Endometrium (tissue), 2 donors: ENCODE measurements around the gene CAPN5.

Experiments
- FAIRE-seq: peaks from 2 replicates; lab custom pipeline; 2012; peaks lifted over from hg19 to GRCh38; lab: Jason Lieb, UNC
- donor health status: control.
- donor health status: control.

The CAPN5 gene

DNA sequence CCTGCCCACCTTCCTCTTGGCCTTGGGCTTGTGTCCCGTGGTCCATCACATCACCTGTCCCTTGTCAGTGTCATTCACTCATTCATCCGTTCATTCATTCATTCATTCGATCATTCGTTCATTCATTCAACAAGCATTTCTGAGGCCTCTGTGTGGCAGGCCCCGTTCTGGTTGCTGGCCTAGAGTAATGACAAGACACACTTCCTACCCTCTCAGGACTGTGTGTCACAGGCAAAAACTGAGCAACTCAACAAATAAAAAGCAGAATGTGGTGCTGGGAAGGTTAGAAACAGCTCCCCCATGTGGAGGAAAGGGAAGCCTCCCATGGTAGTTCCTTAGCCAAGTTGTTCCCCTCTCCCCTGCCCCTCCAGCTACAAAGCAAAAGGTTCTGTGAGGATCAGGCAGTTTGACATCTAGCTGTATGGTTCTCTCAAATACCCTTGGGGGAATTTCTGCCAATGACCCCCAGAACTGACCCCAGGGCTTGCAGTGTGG, 34.3 kb downstream of the CAPN5 start:
- no peak for FAIRE-seq

DNA sequence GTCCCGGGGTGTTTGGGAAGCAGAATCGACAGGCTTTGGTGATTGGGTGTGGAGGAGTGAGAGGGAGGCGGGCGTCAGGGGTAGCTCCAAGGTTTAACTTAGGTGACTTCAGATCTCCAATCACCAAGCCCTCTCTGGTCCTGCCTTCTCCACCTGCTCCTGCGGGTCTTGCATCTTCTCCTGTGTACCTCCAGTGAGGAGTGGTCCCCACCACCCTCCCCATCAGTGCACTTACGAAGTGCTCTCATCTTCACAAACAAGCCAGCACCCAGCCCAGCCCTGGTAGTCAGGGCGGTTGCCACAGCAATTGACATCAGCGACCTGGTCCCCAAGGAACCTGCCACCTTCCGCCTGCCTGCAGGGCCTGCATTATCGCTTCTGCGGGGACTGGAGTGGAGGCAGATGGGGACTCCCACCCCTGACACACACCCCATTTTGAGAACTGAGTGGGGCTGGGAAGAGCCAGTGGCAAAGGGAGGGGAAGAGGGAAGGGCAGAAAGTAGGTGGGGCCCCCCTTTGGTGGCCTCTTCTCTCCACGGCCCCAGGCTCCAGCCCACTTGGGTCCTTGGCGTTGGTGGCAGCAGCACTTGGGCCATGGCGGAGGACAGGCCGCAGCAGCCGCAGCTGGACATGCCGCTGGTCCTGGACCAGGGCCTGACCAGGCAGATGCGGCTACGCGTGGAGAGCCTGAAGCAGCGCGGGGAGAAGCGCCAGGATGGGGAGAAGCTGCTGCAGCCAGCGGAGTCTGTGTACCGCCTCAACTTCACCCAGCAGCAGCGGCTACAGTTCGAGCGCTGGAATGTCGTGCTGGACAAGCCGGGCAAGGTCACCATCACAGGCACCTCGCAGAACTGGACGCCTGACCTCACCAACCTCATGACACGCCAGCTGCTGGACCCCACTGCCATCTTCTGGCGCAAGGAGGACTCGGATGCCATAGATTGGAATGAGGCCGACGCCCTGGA, 35.8 kb downstream of the CAPN5 start, which contains the start of gene OMP:
Gene OMP (plus strand): TSS at position 595 of the 965 bp plus-strand sequence. CDS start 0 bp downstream, at position 595.
- no peak for FAIRE-seq

DNA sequence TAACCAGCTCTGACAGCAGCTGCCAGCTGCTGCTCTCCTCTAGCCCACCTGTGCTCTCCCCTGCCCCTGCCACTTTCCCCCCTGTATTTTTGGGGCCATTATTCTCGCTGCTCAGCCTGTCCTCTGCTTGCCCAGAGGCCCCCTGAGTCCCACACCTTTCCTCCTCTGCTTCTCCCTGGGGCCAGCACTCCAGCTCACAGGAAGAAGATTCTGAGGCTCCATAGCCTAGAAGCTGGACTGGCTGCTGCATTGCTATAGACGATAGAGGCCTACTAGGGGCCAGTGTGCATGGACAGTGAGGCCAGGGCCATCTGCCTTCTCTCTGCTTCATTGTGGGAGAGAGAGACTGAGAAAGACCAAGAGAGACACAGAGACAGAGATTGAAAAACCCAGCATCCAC, 36.5 kb downstream of the CAPN5 start:
- no peak for FAIRE-seq

DNA sequence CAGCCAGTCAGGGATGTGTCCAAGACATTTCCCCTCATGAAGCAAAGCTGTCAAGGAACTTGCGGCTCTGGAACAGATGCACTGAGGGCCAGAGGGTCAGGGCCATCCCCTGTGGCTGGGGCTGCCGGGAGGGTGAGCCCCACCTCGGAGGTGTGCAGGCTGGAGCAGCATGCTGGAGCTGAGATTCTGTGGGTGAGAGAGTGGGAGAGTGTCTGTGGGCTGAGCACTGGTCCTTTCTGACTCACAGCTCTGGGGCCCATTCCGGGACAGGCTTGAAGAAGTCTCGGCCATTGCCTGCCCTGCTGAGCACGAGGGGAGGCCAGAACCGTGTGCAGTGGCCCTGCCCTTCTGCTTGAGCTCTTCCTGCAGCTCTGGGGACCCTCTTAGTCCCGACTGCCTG, 38.0 kb downstream of the CAPN5 start:
- no peak for FAIRE-seq

DNA sequence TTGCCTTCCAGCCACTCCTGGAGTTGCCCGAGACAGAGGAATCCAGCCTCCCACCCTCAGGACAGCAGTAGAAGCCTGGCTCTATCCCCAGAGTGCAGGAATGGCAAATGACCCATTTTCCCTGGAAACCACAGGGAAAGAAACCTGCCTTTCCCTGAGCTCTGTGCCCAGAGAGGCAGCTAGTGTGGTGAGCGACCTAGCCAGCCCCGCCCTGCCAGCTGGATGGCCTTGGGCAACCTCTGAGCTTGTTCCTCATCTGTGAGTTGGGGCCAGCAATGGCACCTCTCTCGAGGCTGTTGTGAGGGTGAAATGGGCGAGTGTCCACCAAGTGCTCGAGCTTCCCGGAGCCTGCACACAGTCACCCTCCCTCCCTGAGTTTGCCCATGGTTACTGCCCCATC, 39.5 kb downstream of the CAPN5 start:
- FAIRE-seq, result no peak

DNA sequence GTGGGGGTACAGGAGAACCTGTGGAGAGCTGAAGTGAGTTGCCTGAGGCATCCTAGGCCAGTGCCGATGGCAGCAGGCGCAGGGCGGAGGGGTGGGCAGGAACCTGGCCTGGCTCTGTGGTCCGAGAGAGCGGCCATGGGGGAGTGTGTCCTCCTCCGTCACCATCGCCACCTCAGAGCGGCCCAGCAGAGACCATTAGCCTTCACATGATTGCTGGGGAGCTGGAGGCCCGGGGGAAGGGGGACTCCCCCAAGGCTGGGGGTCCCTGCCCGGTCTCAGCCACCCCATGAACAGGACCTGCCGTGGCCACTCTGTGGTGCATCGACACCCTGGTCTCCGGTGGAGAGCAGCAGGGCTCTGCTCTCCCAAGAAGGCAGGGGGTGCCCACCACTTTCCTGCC, 40.0 kb downstream of the CAPN5 start:
- no peak for FAIRE-seq

DNA sequence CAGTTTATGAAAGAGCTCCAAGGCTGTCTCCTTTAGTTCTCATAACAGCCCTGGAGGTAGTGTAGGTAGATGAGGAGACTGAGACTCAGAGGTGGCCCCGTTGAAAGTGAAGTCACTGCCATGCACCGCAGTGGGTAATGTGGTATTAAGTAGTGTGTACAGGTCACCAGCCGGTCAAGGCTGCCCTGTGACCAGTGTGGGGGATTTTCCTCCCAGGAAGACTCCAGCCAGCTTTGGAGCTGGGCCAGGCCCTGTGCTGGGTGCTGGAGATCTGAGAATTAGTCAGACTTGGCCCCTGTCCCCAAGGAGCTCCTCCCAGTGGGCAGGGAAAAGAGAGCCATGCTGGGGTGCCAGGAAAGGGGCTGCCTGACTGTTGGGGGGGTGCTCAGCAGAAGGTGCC, 41.2 kb downstream of the CAPN5 start:
- no peak for FAIRE-seq

DNA sequence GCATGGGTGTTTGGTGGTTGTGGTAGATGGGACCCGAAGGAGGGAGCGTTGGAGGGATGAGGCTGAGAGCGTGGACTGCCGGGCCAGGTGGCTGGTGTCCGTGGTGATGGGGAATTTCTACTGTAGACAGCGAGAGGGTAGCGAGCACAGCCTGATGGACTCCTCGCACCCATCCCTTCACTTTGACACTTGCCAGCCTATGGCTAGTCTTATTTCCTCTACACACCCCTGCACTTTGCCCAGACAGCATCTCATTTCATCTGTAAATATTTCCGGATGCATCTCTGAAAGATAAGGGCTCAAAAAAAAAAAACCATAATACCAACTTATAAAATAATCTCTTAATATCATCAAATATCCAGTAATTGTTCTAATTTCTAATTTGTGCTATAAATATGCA, 41.7 kb downstream of the CAPN5 start:
- FAIRE-seq, result no peak

DNA sequence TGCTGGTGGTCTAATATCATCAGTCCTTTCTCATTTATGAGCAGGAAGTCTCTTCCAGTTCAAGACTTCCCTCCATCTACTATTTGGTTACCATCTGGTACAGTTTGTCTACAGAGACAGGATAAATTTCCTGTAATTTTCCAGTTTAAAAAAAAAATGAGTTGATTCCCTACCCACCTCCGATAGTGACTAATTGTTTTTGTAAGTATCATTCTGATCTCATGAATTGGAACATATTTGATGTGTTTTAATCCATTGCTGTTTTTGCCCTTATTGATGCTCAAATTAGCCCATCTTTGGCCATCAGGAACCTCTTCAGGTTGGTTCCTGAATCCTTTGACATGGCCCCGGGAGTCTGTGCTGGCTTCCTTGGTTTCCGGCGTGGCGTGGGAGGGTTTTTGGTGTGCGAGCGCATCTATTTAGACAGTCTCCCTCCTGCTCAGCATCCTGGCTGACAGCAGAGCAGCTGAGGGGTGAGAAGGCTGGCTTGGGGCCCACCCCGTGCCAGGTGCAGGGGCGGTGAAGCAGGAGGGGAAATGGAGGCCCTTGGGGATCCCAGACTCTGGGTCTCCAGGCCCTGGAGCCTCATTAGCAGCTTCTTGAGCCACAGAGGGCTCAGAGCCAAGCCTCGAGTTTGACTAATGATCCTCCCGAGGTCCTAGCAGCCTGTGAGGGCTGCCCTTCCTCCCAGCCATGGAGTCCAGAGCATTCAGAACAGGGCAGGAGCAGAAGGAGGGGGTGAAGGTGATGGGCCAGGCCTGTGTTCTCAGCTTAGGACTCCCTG, 42.7 kb downstream of the CAPN5 start:
- FAIRE-seq, result no peak

DNA sequence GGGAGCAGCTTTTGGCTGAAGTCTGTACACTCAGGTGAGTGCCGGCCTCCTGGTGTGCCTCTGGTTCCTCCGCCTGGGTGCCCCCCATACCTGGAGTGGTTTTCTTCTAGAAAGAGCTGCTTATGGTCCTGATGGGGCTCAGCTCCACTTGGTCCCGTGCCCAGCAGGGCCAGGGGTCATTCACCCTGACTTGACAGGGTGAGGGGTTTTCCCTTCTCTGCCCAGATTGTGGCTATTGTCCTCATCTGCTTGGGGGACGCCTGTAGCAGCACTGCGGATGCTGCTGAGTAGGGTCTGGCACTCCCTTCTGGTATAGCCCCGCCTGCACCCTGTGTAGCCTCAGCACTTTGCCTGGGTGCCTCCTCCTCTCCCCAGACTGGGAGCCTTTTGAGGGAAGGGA, 44.1 kb downstream of the CAPN5 start:
- no peak for FAIRE-seq

DNA sequence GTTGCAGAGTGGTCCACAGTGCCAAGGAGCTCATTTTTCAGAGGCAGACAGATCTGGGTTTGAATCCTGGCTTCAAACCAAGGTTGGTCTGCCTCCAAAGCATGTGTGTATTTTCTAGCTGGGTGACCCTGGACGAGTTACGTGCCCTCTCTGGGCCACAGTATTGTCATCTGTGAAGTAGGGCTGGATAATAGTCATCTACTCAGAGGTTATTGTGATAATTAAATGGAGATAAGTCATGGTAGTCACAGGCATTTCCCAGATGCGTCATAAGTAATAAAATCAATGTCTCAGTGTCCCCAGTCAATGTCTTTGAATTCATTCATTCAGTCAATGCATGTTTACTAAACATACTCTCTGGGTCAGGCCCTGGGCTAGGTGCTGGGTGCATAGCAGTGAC, 44.5 kb downstream of the CAPN5 start:
- no peak for FAIRE-seq

DNA sequence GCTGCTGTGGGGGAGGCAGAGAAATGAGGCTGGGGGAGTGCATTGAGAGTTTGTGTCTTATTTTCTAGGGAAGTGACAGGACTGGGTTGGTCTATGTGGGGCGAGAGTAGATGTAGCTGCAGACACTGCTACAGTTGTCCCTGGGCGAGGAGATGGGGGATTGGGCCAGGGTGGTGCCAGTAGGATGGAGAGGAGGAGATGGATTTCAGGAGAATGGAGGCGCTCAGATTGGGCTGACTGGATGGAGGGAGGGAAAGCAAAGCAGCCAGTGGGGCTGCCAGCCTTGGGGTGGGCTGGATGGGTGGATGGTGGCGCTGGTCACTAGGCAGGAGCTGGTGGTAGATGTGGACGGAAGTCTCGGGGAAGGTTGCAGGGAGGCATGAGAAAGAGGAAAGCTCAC, 45.2 kb downstream of the CAPN5 start:
- FAIRE-seq, result no peak

DNA sequence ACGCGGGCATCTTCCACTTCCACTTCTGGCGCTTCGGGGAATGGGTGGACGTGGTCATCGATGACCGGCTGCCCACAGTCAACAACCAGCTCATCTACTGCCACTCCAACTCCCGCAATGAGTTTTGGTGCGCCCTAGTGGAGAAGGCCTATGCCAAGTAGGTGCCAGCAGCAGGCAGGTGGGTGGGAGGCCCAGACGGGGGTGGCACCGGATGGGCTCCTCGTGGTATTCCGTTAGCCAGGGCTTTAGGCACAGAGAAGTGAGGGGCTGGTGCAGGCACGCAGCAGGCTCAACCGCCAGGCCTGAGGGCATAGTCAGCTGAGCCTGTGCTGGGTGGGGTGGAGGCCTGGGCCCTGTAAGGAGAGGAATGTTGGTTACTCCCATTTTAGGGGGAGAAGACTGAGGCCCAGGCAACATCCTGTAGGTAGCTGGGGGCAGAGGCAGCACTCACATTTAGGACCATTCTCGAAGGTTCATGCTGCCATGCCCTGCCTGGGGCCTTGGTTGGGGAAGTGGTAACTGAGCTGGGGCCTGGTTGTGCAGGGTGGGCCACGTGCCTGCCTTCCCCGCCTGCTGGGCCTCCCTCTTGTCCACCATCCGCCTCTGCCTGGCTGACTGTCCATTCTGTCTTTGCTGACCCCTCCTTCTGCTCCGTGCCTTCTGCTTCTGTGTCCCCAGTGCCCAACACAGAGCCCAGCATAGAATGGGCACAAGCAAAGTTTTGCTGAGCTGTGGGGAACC, 46.0 kb downstream of the CAPN5 start:
- no peak for FAIRE-seq

DNA sequence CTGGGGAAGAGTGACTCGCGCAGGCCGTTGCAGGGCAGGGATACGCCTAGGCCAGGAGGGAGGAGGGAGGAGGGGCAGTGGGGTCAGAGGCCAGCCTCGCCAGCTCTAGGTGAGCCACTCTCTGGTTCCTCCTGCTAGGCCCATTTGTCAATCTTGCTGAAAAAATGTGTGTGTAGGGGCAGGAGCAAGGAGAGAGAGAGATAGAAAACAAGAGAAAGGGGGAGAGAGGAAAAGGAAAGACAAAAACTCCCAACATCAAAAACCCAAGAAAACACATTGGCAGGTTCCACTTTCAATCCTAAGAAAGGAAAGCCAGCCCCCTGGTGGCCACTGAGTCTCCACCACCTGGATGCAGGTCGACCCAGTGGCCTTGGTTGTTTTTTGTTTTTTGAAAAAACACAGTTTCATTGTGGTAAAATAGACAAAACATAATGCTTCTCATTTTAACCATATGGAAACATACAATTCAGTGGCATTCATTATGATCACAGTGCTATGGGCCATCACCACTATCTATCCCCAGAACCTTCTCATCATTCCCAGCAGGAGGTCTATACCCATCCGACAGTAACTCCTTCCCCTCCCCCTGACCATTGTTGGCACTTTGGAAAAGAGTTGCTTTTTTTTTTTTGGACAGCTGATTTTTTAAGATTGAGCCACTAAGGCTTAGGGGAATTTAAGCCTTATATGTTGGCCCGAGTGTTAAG, 46.8 kb downstream of the CAPN5 start:
- FAIRE-seq, result no peak

DNA sequence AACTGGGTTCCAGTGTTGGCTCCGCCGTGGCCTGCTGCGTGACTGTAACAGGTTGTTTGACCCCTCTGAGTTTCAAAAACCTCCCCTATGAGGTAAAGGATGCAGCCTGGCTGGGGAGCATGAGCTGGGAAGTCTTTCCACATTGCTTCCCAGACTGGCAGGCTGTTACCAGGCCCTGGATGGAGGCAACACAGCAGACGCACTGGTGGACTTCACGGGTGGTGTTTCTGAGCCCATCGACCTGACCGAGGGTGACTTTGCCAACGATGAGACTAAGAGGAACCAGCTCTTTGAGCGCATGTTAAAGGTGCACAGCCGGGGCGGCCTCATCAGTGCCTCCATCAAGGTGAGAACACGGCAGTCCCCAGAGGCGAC, 47.3 kb downstream of the CAPN5 start:
- FAIRE-seq, result no peak

DNA sequence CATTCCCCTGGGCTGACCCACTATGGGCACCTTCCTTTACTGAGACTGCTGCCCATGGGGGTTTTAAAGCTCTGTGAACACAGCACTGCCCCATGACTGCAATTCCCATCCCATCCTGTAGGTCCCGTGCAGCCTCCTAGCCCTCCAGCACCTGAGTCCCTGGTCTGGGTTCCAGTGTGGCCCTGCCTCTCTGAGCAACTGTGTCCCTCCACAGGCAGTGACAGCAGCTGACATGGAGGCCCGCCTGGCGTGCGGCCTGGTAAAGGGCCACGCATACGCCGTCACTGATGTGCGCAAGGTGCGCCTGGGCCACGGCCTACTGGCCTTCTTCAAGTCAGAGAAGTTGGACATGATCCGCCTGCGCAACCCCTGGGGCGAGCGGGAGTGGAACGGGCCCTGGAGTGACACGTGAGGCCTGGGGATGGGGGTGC, 48.4 kb downstream of the CAPN5 start:
- no peak for FAIRE-seq

DNA sequence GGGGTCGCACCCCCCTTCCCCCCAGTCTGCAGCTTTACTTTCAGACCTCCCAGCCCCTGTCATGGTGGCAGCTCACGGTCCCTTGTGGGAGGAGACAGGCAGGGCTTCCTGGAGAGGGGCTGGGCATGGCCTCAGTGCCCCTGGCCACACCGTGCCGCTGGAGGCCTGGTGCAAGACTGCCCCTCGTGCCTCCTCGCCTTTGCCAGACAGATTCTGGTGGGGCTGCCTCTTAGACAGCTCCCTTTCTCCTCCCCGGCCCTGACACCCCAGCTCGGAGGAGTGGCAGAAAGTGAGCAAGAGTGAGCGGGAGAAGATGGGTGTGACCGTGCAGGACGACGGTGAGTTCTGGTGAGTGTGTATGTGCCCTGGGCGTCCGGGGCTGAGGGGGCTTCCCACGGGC, 49.2 kb downstream of the CAPN5 start:
- no peak for FAIRE-seq

DNA sequence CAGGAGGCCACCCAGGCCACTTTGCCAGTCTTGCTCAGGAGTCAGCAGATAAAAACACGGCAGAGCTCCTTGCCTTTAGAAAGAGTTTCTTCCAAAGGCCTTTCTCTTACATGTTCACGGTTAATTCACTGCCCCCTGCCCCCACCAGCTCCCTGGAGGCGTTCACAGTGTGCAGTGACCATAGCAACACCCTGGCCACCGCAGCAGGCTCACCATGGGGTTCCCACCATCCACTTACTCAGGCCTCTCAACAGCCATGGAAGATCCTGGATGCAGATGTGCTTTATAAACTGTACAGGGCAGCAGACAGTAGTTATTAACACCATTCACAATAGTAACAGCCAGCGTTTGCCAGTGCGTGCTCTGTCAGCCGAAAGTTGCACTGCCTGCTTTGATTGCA, 50.7 kb downstream of the CAPN5 start:
- no peak for FAIRE-seq

DNA sequence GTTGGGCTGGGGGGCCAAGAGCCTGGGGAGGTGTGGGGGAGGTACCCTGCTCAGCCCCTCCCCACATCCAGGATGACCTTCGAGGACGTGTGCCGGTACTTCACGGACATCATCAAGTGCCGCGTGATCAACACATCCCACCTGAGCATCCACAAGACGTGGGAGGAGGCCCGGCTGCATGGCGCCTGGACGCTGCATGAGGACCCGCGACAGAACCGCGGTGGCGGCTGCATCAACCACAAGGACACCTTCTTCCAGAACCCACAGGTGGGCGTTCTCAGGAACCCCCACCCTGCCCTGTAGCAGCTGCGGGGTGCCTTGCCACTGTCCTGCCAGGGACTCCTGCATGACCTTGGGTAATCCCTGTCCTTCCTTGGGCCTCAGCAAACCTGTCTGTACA, 51.3 kb downstream of the CAPN5 start:
- no peak for FAIRE-seq

DNA sequence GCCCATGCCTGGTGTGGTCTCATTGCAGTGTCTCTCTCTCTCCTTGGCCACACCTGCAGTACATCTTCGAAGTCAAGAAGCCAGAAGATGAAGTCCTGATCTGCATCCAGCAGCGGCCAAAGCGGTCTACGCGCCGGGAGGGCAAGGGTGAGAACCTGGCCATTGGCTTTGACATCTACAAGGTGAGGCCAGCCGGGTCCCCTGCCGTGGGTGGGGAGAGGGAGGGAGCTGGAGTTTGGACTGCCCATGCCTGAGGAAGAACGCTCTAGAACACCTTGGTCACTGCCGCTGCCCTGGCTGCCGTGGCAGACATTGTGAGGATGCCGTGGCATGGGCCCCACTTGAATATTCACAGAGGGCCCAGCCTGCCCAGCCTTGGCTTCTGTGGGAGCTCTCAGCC, 52.2 kb downstream of the CAPN5 start:
- no peak for FAIRE-seq

DNA sequence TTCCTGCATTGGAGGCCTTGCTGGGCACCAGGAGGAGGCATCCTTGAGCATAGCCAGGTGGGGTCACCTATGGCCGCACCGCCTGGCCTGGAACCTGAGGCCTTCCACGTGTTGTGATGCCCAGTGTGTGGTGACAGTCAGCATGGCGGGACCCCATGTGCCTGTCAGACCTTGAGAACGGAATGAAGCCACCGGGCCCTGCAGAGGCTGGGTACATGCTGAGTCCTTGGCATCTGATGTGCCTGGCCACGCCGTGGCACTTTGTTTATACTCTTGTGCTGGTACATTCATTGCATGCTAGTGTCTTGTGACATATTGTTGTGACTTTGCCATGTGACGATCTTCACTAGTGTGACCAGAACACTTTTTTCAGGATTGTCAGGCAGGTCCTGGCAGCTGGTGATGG, 52.8 kb downstream of the CAPN5 start:
- no peak for FAIRE-seq

DNA sequence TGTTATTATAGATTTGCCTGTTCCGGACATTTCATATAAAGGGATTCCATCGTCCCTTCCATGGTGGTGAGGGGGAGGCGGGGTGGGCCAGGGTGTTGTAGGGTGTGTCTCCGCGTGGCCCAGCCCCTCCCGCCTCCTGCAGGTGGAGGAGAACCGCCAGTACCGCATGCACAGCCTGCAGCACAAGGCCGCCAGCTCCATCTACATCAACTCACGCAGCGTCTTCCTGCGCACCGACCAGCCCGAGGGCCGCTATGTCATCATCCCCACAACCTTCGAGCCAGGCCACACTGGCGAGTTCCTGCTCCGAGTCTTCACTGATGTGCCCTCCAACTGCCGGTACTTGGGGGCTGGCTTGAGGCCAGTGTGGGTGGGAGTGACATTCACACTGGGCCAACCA, 53.8 kb downstream of the CAPN5 start:
- FAIRE-seq, result no peak
